Fibroblast of pulmonary artery (primary cell): Measurements from ENCODE around the gene AHCYL1.
A peak's percentile ranks its signal among the peaks of the same experiment; 100 is the strongest.

Experiments
- DNase-seq: peaks from one replicate; pipeline ENCODE4 v3.0.0-alpha.2; 2010; ENCODE audit warnings: low read depth
- H3K4me3 ChIP-seq: replicated peaks from 2 replicates; pipeline ENCODE4 v1.5.1; 2011; ENCODE audit warnings: low read depth, mild to moderate bottlenecking, control low read depth, low read length, moderate library complexity
- TF ChIP-seq, protein P1 (sequence below): IDR thresholded peaks from 2 replicates; pipeline ENCODE4 v1.5.1; 2011; ENCODE audit warnings: mild to moderate bottlenecking, control low read depth, low read length, inconsistent platforms; ENCODE audit errors: missing control alignments

AHCYL1 gene

DNA sequence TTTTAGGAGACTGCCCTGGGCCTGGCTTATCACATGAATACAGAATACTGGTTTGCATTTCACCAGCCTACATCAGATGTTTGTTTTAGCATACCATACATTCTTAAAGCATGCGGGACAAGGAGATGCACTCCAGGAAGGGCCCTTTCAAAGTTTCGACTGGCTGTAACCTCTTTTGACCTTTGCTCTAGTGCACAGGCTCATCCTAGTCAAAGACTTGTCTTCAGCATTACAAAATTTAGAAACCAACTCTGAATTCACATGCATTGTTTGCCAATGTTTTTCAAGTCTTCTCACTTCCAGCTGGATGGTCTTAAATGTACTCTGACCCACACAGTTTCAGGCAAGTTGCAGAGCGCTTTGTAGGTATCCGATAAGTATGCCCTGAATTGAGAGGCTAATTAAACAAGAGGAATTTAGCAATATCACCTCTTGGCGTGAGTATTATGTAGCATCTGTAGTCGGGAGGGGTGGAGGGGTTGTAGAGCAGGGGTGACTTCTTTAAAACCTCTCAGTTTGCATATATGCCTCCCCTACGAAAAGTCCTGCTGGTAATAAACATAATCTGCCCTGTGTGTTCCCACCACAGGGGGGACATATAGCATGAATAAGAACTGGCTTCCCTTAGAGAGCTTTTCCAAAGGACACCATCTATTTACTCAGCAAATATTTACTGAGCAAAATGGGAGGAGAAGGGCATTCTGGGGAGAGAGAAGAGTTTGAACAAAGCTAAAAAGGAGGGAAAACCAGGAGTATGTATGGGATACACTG is 24.4 kb upstream of the AHCYL1 start:
- TF ChIP-seq, protein P1, sequence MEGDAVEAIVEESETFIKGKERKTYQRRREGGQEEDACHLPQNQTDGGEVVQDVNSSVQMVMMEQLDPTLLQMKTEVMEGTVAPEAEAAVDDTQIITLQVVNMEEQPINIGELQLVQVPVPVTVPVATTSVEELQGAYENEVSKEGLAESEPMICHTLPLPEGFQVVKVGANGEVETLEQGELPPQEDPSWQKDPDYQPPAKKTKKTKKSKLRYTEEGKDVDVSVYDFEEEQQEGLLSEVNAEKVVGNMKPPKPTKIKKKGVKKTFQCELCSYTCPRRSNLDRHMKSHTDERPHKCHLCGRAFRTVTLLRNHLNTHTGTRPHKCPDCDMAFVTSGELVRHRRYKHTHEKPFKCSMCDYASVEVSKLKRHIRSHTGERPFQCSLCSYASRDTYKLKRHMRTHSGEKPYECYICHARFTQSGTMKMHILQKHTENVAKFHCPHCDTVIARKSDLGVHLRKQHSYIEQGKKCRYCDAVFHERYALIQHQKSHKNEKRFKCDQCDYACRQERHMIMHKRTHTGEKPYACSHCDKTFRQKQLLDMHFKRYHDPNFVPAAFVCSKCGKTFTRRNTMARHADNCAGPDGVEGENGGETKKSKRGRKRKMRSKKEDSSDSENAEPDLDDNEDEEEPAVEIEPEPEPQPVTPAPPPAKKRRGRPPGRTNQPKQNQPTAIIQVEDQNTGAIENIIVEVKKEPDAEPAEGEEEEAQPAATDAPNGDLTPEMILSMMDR = no peak
- no peak overlapping the region for H3K4me3 ChIP-seq
- DNase-seq = peak; percentile 74

DNA sequence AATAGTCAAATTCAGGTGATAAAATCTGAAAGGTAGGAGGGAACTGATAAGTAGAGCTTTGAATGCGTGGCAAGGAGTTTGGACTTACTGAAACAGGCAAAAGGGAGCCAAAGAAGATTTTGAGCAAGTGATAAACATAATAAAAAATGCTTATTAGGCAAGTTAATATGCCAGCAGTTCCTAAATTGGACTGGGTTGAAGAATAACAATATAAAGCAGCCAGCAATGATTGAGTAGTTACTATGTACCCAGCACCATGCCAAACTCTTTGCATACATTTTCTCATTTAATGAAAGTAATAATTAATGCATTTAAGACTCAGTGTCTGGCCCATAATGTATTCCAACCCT is 23.8 kb upstream of the AHCYL1 start:
- no peak for DNase-seq
- no peak overlapping the region for H3K4me3 ChIP-seq
- TF ChIP-seq, protein P1 = no peak

DNA sequence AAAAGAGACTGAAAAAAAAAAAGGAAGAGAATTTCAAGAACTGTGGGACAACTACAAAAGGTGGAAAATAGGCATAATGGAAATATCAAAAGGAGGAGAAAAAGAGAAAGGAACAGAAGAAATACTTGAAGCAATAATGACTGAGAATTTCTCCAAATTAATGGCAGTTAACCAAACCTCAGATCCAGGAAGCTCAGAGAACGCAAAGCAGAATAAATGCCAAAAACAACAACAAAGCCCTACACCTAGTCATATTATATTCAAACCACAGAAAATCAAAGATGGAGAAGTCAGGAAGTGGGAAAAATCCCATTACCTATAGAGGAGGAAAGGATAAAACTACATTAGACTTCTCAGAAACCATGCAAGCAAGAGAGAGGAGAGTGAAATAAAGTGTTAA is 20.7 kb upstream of the AHCYL1 start:
- no peak overlapping the region for H3K4me3 ChIP-seq
- TF ChIP-seq, protein P1 = no peak
- peak; percentile 55 for DNase-seq

DNA sequence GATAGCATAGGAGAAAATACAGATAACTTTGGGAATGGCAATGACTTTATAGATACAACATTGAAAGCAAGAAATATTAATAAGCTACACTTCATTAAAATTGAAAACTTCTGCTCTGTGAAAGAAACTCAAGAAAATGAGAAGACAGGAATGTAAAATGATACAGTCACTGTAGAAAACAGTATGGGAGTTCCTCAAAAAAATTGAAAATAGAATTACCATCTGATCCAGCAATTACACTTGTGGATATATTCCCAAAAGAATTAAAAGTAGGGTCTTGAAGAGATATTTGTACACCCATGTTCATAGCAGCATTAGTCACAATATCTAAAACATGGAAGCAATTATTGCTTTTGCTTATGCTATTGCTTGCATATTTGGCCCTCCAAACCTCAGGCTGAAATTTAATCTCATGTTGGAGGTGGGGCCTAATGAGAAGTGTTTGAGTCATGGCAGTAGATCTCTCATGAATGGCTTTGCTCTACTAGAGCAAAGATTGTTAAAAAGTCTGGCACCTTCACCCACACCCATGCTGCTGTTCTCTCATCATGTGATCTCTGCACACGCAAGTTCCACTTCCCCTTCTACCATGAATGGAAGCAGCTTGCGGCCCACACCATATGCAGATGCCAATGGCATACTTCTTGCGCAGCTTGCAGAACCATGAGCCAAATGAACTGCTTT is 15.3 kb upstream of the AHCYL1 start:
- H3K4me3 ChIP-seq = no peak overlapping the region
- TF ChIP-seq, protein P1 = no peak
- peak; percentile 39 for DNase-seq

DNA sequence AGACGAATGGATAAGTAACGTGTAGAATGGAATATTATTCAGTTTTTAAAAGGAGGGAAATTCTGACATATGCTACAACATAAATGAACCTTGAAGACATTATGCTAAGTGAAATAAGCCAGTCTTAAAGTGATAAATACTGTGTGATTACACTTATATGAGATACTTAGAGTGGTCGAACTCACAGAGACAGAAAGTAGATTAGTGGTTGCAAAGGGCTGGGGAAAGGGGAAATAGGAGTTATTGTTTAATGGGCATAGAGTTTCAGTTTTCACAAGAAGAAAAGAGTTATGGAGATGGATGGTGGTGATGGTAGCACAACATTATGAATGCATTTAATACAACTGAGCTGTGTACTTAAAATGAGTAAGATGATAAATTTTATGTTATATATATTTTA is 14.7 kb upstream of the AHCYL1 start:
- DNase-seq = no peak
- TF ChIP-seq, protein P1 = no peak
- H3K4me3 ChIP-seq = no peak overlapping the region

DNA sequence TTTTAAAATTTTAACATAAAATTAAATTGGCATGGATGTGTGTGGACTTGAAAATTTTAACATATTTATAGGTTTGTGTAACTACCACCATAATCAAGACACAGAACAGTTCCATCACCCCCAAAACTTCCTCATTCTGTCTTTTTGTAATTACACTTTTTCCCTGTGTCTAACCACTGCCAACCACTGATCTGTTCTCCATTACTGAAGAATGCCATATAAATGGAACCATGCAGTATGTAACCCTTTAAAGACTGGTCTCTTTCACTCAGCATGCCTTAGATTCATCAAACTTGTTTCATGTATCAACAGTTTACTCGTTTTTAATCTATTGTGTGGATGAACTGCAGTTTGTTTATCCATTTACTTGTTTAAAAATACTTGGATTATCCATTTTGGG is 13.0 kb upstream of the AHCYL1 start:
- DNase-seq = no peak
- TF ChIP-seq, protein P1 = no peak

More for the DNA sequence above, 13.0 kb upstream of the AHCYL1 start:
- H3K4me3 ChIP-seq = no peak overlapping the region
